DMS153 treated with DMSO at 0.1 percent for 48 hours (cell line): ENCODE results near the gene TXNRD1.

Experiments
- DNase-seq: peaks from one replicate; lab custom pipeline; 2025; ENCODE audit not compliant: unreplicated experiment; lab: John Stamatoyannopoulos, UW

The TXNRD1 gene

DNA sequence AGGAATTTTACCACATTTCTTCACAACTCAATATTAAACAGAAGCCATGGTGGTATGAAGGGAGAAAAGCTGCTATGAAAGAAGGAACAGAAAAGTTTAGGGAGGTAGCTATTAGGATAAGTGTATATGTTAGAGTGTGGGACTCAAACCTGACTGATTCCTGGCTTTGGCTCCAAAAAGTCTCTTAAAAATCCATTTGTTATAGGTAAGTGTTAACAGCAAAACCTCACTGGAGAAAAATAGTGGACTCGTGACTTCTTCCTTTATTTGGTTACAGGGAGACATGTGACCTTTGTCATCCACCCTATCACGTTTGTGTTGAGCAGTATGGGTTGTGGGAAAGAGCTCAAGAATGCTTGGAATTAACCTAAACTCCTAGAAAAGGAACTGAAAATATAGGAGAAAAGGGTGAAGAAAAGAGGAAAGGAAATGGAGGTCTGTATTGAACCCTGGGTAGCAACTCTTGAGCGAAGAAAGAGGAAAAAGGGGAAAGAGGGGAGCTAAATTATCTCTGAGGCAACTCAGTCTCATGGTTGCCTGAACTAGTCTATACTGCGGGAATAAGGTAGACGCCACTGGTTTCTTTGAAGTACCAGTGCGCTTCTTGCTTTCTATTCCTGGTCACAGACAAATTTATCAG, 84.4 kb downstream of the TXNRD1 start:
- no peak for DNase-seq

GRCh38 chr12:104303538-104304151, 88.1 kb downstream of the TXNRD1 start, which contains the start of gene EID3:
EID3 (plus strand) TSS chr12:104303739; CDS start chr12:104303935, 196 bp downstream.
- peak; percentile 37 for DNase-seq

GRCh38 chr12:104304261-104305009, 88.9 kb downstream of the TXNRD1 start:
- DNase-seq: no peak

DNA sequence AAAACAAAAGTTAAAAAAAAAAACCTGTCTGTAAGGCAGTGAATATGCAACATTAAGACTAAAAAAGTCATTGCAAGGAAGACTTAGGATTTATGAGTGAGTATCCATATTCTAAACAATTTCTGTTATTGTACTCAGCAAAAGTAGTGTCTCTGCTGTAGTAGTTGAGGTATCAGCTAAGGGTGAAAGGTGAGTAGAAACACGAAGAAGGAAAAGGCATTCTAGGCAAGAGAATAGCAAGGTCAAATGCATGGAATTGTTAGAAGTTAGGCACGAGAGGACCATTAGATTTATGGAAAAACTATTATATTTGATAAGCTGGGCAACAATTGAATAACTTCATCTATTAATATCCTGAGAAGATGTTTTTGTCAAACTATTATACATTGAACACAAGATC, 89.8 kb downstream of the TXNRD1 start:
- DNase-seq: no peak

GRCh38 chr12:104306376-104306775, 90.8 kb downstream of the TXNRD1 start:
- no peak for DNase-seq

DNA sequence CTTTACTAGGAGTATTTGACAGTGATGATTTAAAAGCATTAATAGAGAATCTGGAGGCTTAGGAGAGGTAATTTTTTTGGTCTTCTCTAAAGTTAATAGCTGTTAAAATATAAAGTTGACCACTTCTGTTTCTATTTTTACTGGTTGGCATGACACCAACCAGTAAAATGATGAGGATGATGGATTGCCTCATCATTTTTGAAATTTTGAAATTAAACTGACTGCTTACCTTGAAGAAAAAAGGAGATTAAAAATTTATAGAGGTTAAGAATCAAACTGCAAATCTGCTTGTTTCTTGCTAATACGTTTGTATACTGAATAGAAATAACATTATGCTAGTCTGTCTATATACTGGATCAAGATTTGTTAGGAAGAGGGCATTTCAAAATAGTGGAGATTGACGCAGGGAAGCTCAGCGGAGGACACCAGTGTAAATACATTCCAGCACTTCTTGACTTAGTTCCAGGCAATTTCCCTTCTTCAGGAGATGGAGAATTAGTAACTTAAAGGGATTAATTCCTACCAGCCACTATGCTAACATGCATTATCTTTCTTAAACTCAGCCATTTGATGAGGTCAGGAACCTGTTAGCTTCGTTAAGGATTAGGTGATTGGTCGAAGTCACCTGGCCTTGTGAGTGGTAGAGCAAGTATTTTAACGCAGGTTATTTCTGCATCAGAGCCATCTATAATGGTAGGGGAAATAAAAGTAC, 91.5 kb downstream of the TXNRD1 start:
- DNase-seq: no peak

GRCh38 chr12:104307655-104308000, 92.0 kb downstream of the TXNRD1 start:
- DNase-seq: no peak

DNA sequence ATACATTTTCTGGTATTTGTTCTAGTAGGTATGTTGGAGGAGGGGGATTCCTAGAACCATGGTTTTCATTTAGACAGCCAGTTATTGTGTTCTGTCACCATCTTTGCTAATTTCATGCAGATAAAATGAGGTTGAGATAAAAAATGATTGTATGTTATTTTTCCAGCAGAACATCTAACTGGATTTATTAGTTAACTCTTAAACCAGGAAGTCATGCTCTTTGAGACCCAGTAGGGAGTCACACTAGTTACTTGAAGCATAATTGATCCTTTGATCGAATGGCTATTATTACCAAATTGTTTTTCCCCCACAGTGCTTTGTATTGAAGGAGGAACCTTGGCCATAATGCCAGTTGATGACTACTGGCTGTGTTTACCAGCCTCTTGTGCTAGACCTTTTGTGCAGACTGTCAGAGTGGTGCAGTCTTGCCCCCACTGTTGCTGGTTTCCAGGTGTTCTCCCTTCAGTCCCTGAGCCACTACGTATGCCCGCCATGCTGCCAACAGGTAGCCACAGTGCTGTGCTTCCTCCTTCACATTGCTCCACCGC, 93.9 kb downstream of the TXNRD1 start:
- no peak for DNase-seq

GRCh38 chr12:104310751-104311633, 95.4 kb downstream of the TXNRD1 start:
- DNase-seq: no peak

DNA sequence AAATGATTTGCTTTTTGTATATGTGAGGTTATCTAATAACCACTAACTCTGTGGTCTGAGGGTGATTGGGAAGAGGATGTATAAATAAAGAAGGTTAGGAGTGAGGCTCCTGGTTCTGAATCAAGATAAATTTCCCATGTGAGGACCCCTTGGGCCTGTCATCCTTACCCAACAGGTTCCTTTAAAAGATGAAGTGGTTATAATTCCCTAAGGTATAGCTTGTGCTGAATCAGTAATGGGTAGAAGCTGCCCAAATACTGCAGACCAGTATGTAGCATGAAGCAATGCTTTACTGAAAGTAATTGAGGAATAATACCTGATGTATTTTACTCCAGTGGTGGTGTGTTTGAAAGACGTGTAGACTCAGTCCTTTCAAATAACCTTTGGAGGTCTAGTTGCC, 96.6 kb downstream of the TXNRD1 start:
- DNase-seq: no peak

GRCh38 chr12:104312654-104313053, 97.1 kb downstream of the TXNRD1 start:
- no peak for DNase-seq

- no peak for DNase-seq
Observed at GRCh38 chr12:104313568-104314241, 98.1 kb downstream of the TXNRD1 start.

DNA sequence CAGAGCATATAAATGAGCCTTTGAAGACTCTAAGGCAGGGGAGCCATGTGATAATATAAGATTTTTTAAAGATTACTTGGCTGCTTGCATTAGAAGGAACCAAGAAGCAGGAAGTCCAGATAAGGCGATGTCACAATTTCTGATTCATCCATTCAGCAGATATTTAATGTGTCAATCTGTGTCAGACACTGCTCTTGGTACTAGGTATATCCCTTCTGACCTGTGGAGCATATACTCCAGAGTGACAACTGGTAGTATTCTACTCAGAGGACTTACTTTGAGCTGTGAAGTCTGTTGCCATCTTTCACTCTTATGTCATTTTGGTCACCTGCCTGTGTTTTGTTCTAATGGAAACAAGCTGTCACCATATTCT, 98.6 kb downstream of the TXNRD1 start:
- DNase-seq: no peak

- no peak for DNase-seq
Observed at GRCh38 chr12:104315326-104316224, 100.0 kb downstream of the TXNRD1 start.

- no peak for DNase-seq
Observed at GRCh38 chr12:104316936-104317335, 101.4 kb downstream of the TXNRD1 start.

DNA sequence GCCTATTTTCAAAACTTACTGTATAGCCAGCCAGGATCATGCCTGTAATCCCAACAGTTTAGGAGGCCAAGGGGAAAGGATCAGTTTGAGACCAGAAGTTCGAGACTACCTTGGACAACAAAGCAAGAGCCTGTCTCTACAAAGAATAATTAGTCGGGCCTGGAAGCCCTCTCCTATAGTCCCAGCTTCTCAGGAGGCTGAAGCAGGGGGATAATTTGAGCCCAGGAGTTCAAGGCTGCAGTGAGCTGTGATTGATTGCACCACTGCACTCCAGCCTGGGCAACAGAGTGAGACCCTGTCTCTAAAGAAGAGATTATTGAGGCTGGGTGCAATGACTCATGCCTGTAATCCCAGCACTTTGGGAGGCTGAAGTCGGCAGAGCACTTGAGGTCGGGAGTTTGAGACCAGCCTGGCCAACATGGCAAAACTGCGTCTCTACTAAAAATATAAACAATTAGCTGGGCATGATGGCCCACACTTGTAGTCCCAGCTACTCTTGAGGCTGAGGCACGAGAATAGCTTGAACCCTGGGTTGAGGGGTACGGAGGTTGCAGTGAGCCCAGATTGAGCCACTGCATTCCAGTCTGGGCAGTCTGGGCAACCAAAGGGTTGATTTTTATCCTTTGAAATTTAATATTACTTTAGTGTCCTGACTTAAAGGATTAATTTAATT, 102.1 kb downstream of the TXNRD1 start:
- DNase-seq: no peak

DNA sequence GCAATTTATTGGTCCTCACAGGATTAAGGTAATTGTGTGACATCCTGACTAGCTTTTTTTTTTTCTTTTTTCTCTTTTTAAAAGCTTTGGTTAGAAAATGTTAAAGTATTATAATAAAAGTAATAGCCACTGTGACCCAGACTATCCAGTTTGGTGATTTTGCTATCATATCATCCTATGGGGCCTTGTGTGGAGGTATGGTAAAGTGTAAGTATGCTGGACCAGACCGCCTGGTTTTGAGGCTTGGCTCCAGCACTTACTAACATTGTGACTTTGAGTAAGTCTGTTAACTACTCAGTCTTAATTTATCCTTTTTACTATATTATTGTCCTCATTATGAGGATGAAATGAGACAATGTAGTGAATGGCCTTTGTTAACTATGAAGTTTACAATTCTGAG, 103.4 kb downstream of the TXNRD1 start:
- DNase-seq: no peak

DNA sequence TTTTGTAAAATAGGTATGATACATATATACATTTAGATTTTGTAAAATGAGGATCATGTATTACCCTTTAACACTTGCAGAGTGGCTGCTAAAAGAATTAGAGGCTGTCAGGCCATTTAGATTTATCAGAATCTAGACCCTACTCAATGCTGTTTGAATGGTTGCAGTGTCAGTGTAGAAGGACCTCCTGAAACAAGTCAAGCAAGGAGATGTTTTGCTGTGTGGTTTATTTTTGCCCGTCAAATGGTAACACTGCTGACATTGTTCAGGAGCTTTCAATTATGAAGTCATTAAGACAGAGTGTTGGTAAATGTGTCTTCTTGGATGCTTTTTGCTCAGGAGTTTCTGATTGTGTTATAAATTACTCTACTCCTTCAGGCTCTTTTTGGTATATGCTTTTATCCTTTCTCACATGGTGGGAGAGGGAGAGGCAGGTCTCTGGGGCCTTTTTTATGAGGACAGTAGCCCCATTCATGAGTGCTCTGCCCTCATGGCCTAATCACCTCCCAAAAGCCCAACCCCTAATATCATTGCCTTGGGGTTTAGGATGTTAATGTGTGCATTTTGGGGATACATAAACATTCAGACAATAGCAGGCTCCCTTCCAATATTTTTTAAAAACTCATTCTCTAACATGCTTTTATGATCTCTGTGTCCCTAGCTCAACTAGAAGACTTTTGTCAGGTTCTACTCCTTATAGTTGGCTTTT, 104.5 kb downstream of the TXNRD1 start:
- no peak for DNase-seq
